ENCODE measurements around the gene SPRYD4.
"Not testable (repeated sequence)": the region's sequence is repeated elsewhere in the genome, so short reads cannot be mapped to it uniquely, and the experiment has no call there.

SPRYD4 gene

GRCh38 chr12:56510786-56511185, 42.4 kb downstream of the SPRYD4 start:
- H3K36me3 ChIP-seq (replicated peaks; ENCODE audit: insufficient read depth, low read length): no peaks in the 10 kb centered on the region
- no peaks in the 10 kb centered on the region for H3K9me3 ChIP-seq (replicated peaks; ENCODE audit: insufficient read depth, low read length)
- no peak overlapping the region for H3K4me2 ChIP-seq (ENCODE audit: low read depth, low read length)
- no peak overlapping the region for H3K9ac ChIP-seq (ENCODE audit: low read length)
- H3K9me2 ChIP-seq (replicated peaks; ENCODE audit: insufficient read depth, low read length): no peaks in the 10 kb centered on the region
- no peak overlapping the region for H3K4me3 ChIP-seq (ENCODE audit: low read length)
- no peak for DNase-seq
- H3K27ac ChIP-seq (ENCODE audit: low read length): no peak overlapping the region
- H4K20me1 ChIP-seq (ENCODE audit: insufficient read depth, low read length): no peaks in the 10 kb centered on the region
- no peaks in the 10 kb centered on the region for H3K4me1 ChIP-seq (ENCODE audit: low read length)
- no peaks in the 10 kb centered on the region for H3F3A ChIP-seq (ENCODE audit: insufficient read depth, low read length)
- no peaks in the 10 kb centered on the region for H3K79me2 ChIP-seq (ENCODE audit: low read length)
- H3K27me3 ChIP-seq (replicated peaks; ENCODE audit: insufficient read depth, low read length): no peaks in the 10 kb centered on the region
- H2AFZ ChIP-seq (ENCODE audit: low read length): no peak overlapping the region
- no peak for TF ChIP-seq CTCF (IDR thresholded peaks at IDR 0.05; ENCODE audit: low read length)

- H3K9ac ChIP-seq (ENCODE audit: low read length); H3K27ac ChIP-seq (ENCODE audit: low read length): not testable (repeated sequence)
Observed at GRCh38 chr12:56514014-56514318, 45.6 kb downstream of the SPRYD4 start.

GRCh38 chr12:56517854-56518253, 49.5 kb downstream of the SPRYD4 start:
- H3K79me2 ChIP-seq (ENCODE audit: low read length): no peaks in the 10 kb centered on the region
- H2AFZ ChIP-seq (ENCODE audit: low read length): no peak overlapping the region
- no peaks in the 10 kb centered on the region for H3K36me3 ChIP-seq (replicated peaks; ENCODE audit: insufficient read depth, low read length)
- H3K9ac ChIP-seq (ENCODE audit: low read length): no peak overlapping the region
- no peaks in the 10 kb centered on the region for H3K9me2 ChIP-seq (replicated peaks; ENCODE audit: insufficient read depth, low read length)
- no peaks in the 10 kb centered on the region for H3K9me3 ChIP-seq (replicated peaks; ENCODE audit: insufficient read depth, low read length)
- no peaks in the 10 kb centered on the region for H3K27me3 ChIP-seq (replicated peaks; ENCODE audit: insufficient read depth, low read length)
- no peaks in the 10 kb centered on the region for H3F3A ChIP-seq (ENCODE audit: insufficient read depth, low read length)
- 0 out of 2 replicates have a peak, but pooled peaks cover 6% of the 10 kb centered on the region for H3K4me1 ChIP-seq (ENCODE audit: low read length)
- no peak overlapping the region for H3K4me2 ChIP-seq (ENCODE audit: low read depth, low read length)
- no peak overlapping the region for H3K27ac ChIP-seq (ENCODE audit: low read length)
- no peak overlapping the region for H3K4me3 ChIP-seq (ENCODE audit: low read length)
- TF ChIP-seq CTCF (IDR thresholded peaks at IDR 0.05; ENCODE audit: low read length): no peak
- no peak for TF ChIP-seq EZH2phosphoT487 (IDR thresholded peaks at IDR 0.05; ENCODE audit: low read length)
- no peak for TF ChIP-seq EZH2 (optimal IDR thresholded peaks at IDR 0.05; ENCODE audit: low read depth, low read length)
- H4K20me1 ChIP-seq (ENCODE audit: insufficient read depth, low read length): no peaks in the 10 kb centered on the region
- no peak for DNase-seq

More at GRCh38 chr12:56514014-56514318, 45.6 kb downstream of the SPRYD4 start:
- H3K36me3 ChIP-seq (replicated peaks; ENCODE audit: insufficient read depth, low read length); H3K9me3 ChIP-seq (replicated peaks; ENCODE audit: insufficient read depth, low read length); H3K79me2 ChIP-seq (ENCODE audit: low read length); H3K27me3 ChIP-seq (replicated peaks; ENCODE audit: insufficient read depth, low read length); H4K20me1 ChIP-seq (ENCODE audit: insufficient read depth, low read length); DNase-seq; H3K9me2 ChIP-seq (replicated peaks; ENCODE audit: insufficient read depth, low read length); H3F3A ChIP-seq (ENCODE audit: insufficient read depth, low read length); H3K4me2 ChIP-seq (ENCODE audit: low read depth, low read length); H2AFZ ChIP-seq (ENCODE audit: low read length); H3K4me3 ChIP-seq (ENCODE audit: low read length); H3K4me1 ChIP-seq (ENCODE audit: low read length): not testable (repeated sequence)

GRCh38 chr12:56518570-56518969, 50.2 kb downstream of the SPRYD4 start:
- Histone ChIP-seq H3K79me2 (ENCODE audit: low read length) (no peaks in the 10 kb centered on the region), H3K36me3 (replicated peaks; ENCODE audit: insufficient read depth, low read length) (no peaks in the 10 kb centered on the region), H3K27ac (ENCODE audit: low read length) (no peak overlapping the region), H4K20me1 (ENCODE audit: insufficient read depth, low read length) (no peaks in the 10 kb centered on the region), H3F3A (ENCODE audit: insufficient read depth, low read length) (no peaks in the 10 kb centered on the region), H3K27me3 (replicated peaks; ENCODE audit: insufficient read depth, low read length) (no peaks in the 10 kb centered on the region), H3K9ac (ENCODE audit: low read length) (no peak overlapping the region), H3K4me1 (ENCODE audit: low read length) (0 out of 2 replicates have a peak, but pooled peaks cover 6% of the 10 kb centered on the region), H3K4me3 (ENCODE audit: low read length) (no peak overlapping the region), H3K9me2 (replicated peaks; ENCODE audit: insufficient read depth, low read length) (no peaks in the 10 kb centered on the region), H3K9me3 (replicated peaks; ENCODE audit: insufficient read depth, low read length) (no peaks in the 10 kb centered on the region), H3K4me2 (ENCODE audit: low read depth, low read length) (no peak overlapping the region), H2AFZ (ENCODE audit: low read length) (no peak overlapping the region)
- DNase-seq: no peak
- TF ChIP-seq CTCF (IDR thresholded peaks at IDR 0.05; ENCODE audit: low read length): no peak
- TF ChIP-seq EZH2 (optimal IDR thresholded peaks at IDR 0.05; ENCODE audit: low read depth, low read length): no peak
- no peak for TF ChIP-seq EZH2phosphoT487 (IDR thresholded peaks at IDR 0.05; ENCODE audit: low read length)
